Activated CD4-positive, alpha-beta T cell treated with anti-CD3 and anti-CD28 coated beads, Interleukin-2, amount 10 ng/mL, durations not matched to agents 7 days and 5 days (primary cell): ENCODE results near the gene TSPO. TPM values are rescaled to one million over a fixed set of nuclear protein-coding genes. Genes with fewer than 3 reads are reported as not detected.
A peak's percentile ranks its signal among the peaks of the same experiment; 100 is the strongest.
"Not testable (repeated sequence)": the region's sequence is repeated elsewhere in the genome, so short reads cannot be mapped to it uniquely, and the experiment has no call there.

Experiments
- CTCF ChIA-PET: fragments of 350-600 bp; sonication (Branson Sonifier 250); formaldehyde crosslinking; loops from one replicate; lab custom pipeline; 2021; ENCODE audit warnings: antibody characterized with exemption; lab: Charles Lee
- POLR2A ChIA-PET: fragments of 350-600 bp; sonication (Branson Sonifier 250); formaldehyde crosslinking; loops from one replicate; lab custom pipeline; 2021; ENCODE audit warnings: antibody characterized with exemption; lab: Charles Lee
- DNase-seq: peaks from one replicate; pipeline ENCODE4 v3.0.0-alpha.2; 2020
- H3K27ac Mint-ChIP-seq: one replicate; pipeline ENCODE4 v1.8.0; 2021; ENCODE audit warnings: mild to moderate bottlenecking, moderate library complexity, mixed read lengths
- H3K27me3 Mint-ChIP-seq: one replicate; pipeline ENCODE4 v1.8.0; 2021; ENCODE audit warnings: mixed read lengths
- H3K36me3 Mint-ChIP-seq: one replicate; pipeline ENCODE4 v1.8.0; 2021; ENCODE audit warnings: low read depth, mixed read lengths
- H3K4me1 Mint-ChIP-seq: one replicate; pipeline ENCODE4 v1.8.0; 2021; ENCODE audit warnings: mixed read lengths
- H3K4me3 Mint-ChIP-seq: one replicate; pipeline ENCODE4 v1.8.0; 2021; ENCODE audit warnings: mild to moderate bottlenecking, moderate library complexity, mixed read lengths
- H3K9me3 Mint-ChIP-seq: one replicate; pipeline ENCODE4 v1.8.0; 2021; ENCODE audit warnings: mixed read lengths
- total RNA-seq, 2 experiments: library from RNA; stranded (reverse); gene quantifications; one replicate each; pipeline ENCODE4 v1.2.3, GENCODE V29; 2021

The TSPO gene
- total RNA-seq, 2 experiments from 2014 or later, result 90.9 to 122 TPM

DNA sequence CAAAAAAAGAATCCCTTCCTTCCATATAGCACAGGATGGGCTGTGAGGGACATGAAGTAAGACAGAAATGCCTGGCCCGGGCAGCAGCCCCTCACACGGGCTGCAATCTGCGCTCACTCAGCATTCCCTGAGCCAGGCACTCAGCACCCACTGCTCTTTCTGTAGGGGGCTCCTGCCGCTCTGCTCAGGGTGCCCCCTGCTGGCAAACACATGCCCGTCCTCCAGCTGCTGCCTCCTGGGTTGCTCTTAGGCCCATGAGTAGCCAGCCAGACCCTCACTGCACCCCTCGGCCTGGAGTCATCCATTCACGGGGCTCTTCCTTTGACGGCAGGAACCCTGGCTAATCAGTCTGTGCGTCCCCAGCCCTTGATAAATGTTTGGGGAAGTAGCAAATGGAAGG lies 15.1 kb upstream of the TSPO start:
- ChIA-PET CTCF (interaction anchor here (0.6 to 1.4 kb wide), 4 partner anchors 13 to 1338 kb away, joined by 3 read pairs; no protein-coding TSS in a partner anchor), POLR2A (no interaction called here)
- peaks cover 10% of the 10 kb centered on the region for H3K4me1 Mint-ChIP-seq
- H3K36me3 Mint-ChIP-seq, result peaks cover 15% of the 10 kb centered on the region
- peak; percentile 27 for DNase-seq
- no peak overlapping the region for H3K27ac Mint-ChIP-seq
- no peak overlapping the region for H3K4me3 Mint-ChIP-seq
- no peaks in the 10 kb centered on the region for H3K9me3 Mint-ChIP-seq
- no peaks in the 10 kb centered on the region for H3K27me3 Mint-ChIP-seq

DNA sequence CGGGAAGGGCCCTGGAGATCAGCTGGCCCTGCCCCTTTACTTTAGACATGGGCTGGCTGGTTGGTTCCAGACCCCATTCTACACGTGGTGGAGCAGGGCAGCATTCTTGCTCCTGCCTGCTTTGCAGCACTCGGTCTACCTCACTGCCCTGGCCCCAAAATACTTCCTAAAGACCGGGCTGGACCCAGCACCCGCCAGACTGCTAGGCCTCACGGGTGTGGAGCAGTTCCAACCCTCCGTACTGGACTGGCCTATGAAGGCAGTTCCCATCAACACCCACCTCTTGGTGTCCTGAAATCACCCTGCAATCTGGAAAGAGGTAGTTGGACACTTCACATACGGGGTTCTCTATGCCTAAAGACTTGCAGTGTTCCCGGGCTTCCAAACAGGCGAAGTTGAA lies 14.6 kb upstream of the TSPO start:
- no peaks in the 10 kb centered on the region for H3K27me3 Mint-ChIP-seq
- peaks cover 15% of the 10 kb centered on the region for H3K4me1 Mint-ChIP-seq
- H3K4me3 Mint-ChIP-seq, result no peak overlapping the region
- no peak for DNase-seq
- H3K36me3 Mint-ChIP-seq, result peaks cover 14% of the 10 kb centered on the region
- CTCF ChIA-PET, result interaction anchor here (0.6 to 1.4 kb wide), 5 partner anchors 10 to 1339 kb away, joined by 3 read pairs; no protein-coding TSS in a partner anchor
- POLR2A ChIA-PET, result no interaction called here
- H3K27ac Mint-ChIP-seq, result no peak overlapping the region
- no peaks in the 10 kb centered on the region for H3K9me3 Mint-ChIP-seq

DNA sequence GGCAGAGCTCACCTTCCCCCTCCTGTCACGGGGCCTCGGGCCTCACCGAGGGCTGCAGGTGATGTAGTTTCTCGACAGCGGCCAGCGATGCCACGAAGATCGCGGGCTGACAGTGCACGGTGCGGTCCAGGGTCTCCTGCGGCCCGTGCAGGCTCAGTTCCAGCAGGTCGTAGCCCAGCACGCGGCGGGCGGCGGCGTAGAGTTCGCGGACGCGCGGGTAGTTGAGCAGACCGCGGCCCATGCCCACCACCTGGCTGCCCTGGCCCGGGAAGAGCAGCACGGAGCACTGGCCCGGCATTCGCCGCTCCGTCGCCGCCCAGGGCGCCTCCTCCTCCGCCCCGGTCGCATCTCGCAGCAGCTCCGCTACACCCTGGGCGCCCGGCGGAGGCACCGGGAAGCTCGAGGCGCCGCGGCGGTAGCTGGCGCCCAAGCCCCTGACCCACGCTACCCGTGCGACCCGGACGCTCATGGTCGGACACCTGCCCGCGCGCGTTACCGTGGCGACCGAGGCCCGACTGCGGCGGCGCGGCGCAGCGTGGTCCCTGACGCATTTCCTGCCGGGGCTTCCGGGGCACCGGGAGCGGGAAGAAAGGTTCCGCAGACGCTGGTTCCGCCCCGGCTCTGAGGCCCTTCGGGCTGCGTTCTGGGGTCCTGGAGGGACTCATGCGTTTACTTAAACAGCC lies 8.3 kb upstream of the TSPO start, which contains the start of gene MCAT:
MCAT (minus strand) TSS at position 519 of the 683 bp plus-strand sequence; CDS start at position 469, 50 bp downstream.
- no peaks in the 10 kb centered on the region for H3K9me3 Mint-ChIP-seq

DNA sequence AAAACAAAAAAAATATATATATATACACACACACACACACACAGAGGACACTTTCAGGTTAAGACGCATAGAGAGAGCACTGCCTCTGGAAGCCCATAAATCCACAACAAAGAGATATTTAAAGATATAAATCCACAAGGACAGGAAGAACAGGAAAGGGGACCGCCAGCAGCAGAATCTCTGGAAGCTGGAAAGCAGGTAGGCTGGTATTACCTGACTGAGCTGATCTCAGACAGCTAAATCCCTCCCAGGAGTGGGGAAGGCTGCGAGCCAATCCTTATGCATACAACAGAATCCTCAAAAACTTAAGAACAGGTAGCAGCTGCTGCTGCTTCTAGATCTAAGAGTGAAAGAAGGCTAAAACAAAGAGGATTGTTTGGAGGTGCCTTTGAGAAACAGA lies 6.4 kb upstream of the TSPO start:
- Mint-ChIP-seq H3K27me3 (no peaks in the 10 kb centered on the region), H3K4me3 (no peak overlapping the region), H3K9me3 (no peaks in the 10 kb centered on the region), H3K36me3 (peaks cover 9% of the 10 kb centered on the region), H3K27ac (no peak overlapping the region), H3K4me1 (peaks cover 54% of the 10 kb centered on the region)
- DNase-seq, result no peak
- ChIA-PET POLR2A (no interaction called here), CTCF (no interaction called here)

More for the DNA sequence above, 8.3 kb upstream of the TSPO start, which contains the start of gene MCAT:
- Mint-ChIP-seq H3K27me3 (no peaks in the 10 kb centered on the region), H3K4me3 (peak within 1 kb of the TSS; percentile 85), H3K4me1 (peaks cover 46% of the 10 kb centered on the region), H3K27ac (peak within 1 kb of the TSS; percentile 94), H3K36me3 (peaks cover 10% of the 10 kb centered on the region)
- ChIA-PET POLR2A (no interaction called here), CTCF (interaction anchor here (0.6 kb wide), 1 partner anchor 292 kb away, joined by 4 read pairs; no protein-coding TSS in a partner anchor)
- DNase-seq, result peak; percentile 84

DNA sequence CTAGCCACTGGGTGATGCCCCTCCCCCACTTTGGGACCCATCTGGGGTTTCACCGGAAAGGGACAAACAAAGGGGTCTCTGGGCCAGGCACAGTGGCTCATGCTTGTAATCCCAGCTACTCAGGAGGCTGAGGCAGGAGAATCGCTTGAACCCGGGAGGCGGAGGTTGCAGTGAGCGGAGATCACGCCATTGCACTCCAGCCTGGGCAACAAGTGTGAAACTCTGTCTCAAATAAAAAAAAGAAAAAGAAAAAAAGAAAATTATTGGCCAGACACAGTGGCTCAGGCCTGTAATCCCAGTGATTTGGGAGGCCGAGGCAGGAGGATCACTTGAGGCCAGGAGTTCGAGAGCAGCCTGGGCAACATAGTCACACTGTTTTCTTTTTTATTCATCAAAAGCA lies 6.0 kb upstream of the TSPO start:
- peaks cover 54% of the 10 kb centered on the region for H3K4me1 Mint-ChIP-seq
- POLR2A ChIA-PET, H3K27ac Mint-ChIP-seq, DNase-seq, H3K9me3 Mint-ChIP-seq, H3K36me3 Mint-ChIP-seq, H3K27me3 Mint-ChIP-seq, H3K4me3 Mint-ChIP-seq: not testable (repeated sequence)
- CTCF ChIA-PET, result interaction anchor here (0.6 to 2.4 kb wide), 2 partner anchors 42 to 288 kb away, joined by 4 to 8 read pairs; partner anchors contain the start of genes ARFGAP3 and TTLL12

DNA sequence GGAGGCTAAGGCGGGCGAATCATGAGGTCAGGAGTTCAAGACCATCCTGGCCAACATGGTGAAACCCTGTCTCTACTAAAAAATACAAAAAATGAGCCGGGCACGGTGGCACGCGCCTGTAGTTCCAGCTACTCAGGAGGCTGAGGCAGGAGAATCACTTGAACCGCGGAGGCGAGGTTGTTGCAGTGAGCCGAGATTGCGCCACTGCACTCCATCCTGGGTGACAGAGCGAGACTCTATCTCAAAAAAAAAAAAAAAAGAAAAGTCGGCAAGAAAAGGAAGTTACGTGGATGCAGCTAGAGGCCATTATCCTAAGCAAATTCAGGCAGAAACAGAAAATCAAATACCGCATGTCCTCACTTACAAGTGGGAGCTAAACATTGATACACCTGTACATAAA lies 5.0 kb upstream of the TSPO start:
- H3K36me3 Mint-ChIP-seq, H3K27ac Mint-ChIP-seq, H3K27me3 Mint-ChIP-seq, POLR2A ChIA-PET, H3K4me3 Mint-ChIP-seq, H3K9me3 Mint-ChIP-seq, DNase-seq: not testable (repeated sequence)
- CTCF ChIA-PET, result interaction anchor here (2.4 kb wide), 1 partner anchor 41 kb away, joined by 8 read pairs; the partner anchor contains the start of gene TTLL12
- H3K4me1 Mint-ChIP-seq, result peaks cover 51% of the 10 kb centered on the region

DNA sequence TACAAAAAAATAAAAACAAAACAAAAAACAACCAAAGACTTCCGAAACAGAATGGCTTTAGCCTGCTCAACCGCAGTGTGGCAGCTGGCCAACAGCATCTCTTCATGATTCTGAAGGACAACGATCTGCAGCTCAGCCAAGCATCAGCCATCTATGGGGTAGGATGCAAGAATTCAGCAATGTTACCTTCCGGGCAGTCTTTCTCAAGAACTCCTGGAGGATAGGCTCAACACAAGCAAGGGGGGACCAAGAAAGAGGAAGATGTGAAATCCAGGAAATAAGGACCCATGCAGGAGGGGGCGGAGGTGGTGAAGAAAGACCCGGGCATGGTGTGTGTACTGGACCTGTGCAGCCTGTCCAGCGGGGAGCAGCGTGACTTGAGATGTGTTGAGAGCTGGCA lies 3.5 kb upstream of the TSPO start:
- Mint-ChIP-seq H3K9me3 (no peaks in the 10 kb centered on the region), H3K36me3 (peaks cover 2% of the 10 kb centered on the region), H3K27me3 (no peaks in the 10 kb centered on the region), H3K4me1 (peaks cover 47% of the 10 kb centered on the region), H3K27ac (peak overlapping the region; percentile 84), H3K4me3 (peak overlapping the region; percentile 67)
- ChIA-PET POLR2A (no interaction called here), CTCF (interaction anchor here (1.0 kb wide), 1 partner anchor 57 kb away, joined by 3 read pairs; no protein-coding TSS in a partner anchor)
- DNase-seq, result no peak

DNA sequence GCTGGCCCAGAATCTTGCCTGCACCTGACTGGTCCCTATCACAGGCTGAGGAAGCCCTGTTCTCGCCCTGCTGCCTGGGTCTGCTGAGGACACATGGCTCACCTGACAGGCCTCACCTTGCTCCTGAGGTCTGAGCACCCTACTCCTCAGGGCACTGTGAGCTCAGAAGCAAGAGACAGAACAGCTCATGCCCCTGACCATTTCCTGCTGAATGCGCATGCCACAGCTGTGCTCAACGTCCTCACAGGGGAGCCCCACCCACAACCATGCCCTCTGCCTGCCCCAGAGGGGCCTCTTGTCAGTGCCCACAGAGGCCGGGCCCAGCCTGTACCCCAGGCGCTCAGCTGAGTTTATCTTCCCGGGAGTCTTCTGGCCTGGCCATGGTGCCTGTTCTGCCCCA lies 2.8 kb upstream of the TSPO start:
- ChIA-PET CTCF (interaction anchor here (1.2 kb wide), 1 partner anchor 12 kb away, joined by 3 read pairs; no protein-coding TSS in a partner anchor), POLR2A (no interaction called here)
- no peak overlapping the region for H3K4me3 Mint-ChIP-seq
- H3K27ac Mint-ChIP-seq, result peak overlapping the region; percentile 83
- peaks cover 2% of the 10 kb centered on the region for H3K36me3 Mint-ChIP-seq
- peaks cover 47% of the 10 kb centered on the region for H3K4me1 Mint-ChIP-seq
- no peaks in the 10 kb centered on the region for H3K27me3 Mint-ChIP-seq
- no peaks in the 10 kb centered on the region for H3K9me3 Mint-ChIP-seq
- peak; percentile 15 for DNase-seq

DNA sequence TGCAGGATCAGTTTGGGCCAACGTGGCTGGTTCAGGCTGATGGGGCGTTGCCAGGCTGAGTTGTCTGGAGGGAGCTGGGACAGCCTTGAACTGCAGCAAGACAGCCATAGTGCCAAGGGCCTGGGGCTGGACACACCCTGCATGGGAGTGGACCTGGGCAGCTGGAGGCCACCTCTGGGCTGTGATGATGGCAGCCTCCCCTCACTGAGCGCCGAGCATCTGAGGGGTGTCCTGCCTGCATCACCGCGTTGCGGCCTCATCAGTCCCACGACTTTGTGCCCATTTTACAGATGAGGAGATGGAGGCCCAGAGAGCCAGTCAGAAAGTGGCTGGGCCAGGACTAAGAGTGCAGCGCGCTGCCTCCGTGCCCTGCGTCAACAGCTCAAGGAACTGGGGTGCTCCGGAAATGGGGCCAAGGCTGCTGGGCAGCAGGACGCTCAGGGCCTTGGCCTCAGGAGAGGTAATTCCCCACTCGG lies 590 bp upstream of the TSPO start:
- peak overlapping the region; percentile 93 for H3K27ac Mint-ChIP-seq
- H3K4me1 Mint-ChIP-seq, result peaks cover 44% of the 10 kb centered on the region
- POLR2A ChIA-PET, result no interaction called here
- H3K4me3 Mint-ChIP-seq, result peak overlapping the region; percentile 78
- DNase-seq, result no peak
- H3K36me3 Mint-ChIP-seq, result peaks cover 2% of the 10 kb centered on the region
- H3K9me3 Mint-ChIP-seq, result no peaks in the 10 kb centered on the region
- no peaks in the 10 kb centered on the region for H3K27me3 Mint-ChIP-seq
- CTCF ChIA-PET, result interaction anchor here (0.6 to 1.2 kb wide), 2 partner anchors 37 to 135 kb away, joined by 5 to 6 read pairs; partner anchors contain the start of gene TTLL12

DNA sequence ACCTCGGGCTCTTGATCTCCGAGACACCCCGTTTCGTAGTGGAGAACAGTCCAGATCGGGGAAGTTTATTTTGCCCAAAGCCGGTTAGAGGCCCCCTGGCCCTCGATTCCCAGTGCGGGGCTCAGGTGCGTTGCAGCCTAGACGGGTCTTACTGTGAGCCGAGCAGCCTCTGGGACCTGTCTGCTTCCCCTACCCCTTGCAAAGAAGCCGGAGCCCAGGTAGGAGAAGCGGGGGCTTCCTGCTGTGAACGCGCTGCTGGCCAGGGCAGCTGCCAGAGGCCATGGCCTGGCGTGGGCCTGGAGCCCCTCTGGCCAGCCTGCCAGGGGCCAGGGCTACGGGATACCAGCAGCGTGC lies 621 bp downstream of the TSPO start:
- no peaks in the 10 kb centered on the region for H3K9me3 Mint-ChIP-seq
- H3K36me3 Mint-ChIP-seq, result peaks cover 2% of the 10 kb centered on the region
- peaks cover 44% of the 10 kb centered on the region for H3K4me1 Mint-ChIP-seq
- peak overlapping the region; percentile 85 for H3K4me3 Mint-ChIP-seq
- POLR2A ChIA-PET, result no interaction called here
- peak overlapping the region; percentile 90 for H3K27ac Mint-ChIP-seq
- DNase-seq, result no peak
- CTCF ChIA-PET, result no interaction called here
- H3K27me3 Mint-ChIP-seq, result no peaks in the 10 kb centered on the region

DNA sequence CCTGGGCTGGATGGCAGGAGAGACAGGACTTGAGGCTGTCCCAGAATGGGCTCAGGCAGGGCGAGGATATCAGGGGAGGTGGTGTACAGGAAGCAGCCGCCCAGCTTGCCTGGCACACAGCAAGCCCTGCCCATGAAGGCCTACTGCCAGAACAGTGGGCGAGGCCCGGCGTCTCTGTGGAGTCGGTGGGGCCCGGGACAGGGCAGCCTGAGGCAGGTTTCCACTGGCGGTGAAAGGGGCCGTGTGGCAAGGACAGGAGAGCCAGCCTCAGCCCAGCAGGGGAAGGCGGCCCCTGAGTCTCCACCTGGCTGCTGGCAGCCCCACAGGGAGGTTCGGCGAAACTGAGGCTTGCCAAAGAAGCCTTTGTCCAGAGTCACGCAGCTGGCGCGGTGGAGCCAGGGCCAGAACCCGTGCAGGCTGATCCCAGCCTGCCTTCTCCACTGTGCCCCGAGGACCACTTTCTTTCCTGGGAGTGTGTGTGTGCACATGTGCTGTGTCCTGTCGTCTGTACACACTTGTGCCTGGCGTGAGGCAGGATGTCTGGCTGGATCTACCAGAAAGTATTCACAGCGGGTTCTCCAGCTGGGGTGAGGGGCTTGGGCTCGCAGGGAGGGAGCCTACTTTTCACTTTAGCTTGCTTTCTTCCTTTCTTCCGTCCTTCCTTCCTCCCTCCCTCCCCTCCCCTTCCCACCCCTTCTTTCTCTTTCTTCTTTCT lies 1.2 kb downstream of the TSPO start:
- Mint-ChIP-seq H3K36me3 (no peaks in the 10 kb centered on the region), H3K4me3 (peak overlapping the region; percentile 85), H3K27ac (peak overlapping the region; percentile 90), H3K27me3 (no peaks in the 10 kb centered on the region), H3K9me3 (no peaks in the 10 kb centered on the region), H3K4me1 (peaks cover 40% of the 10 kb centered on the region)
- ChIA-PET CTCF (no interaction called here), POLR2A (no interaction called here)
- DNase-seq, result peak; percentile 71

DNA sequence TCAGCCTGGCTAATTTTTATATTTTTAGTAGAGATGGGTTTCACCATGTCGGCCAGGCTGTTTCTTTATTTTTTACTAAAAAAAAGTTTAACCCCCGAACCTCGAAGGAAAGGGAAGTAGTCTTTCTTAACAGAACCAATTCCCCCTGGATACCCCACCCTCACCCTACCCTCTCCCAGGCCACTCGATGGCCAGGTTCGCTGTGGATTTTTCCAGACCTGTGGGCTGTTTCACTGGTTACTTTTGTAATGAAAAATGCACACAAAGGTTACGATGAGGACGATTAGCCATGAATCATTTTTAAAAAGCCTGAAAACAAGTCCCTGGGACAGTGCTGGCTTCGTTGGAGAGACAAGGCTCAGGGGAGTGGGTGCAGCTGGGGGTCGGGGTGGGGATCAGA lies 2.5 kb downstream of the TSPO start:
- CTCF ChIA-PET, result no interaction called here
- Mint-ChIP-seq H3K27ac (no peak overlapping the region), H3K4me3 (no peak overlapping the region), H3K9me3 (no peaks in the 10 kb centered on the region), H3K4me1 (peaks cover 28% of the 10 kb centered on the region), H3K36me3 (no peaks in the 10 kb centered on the region), H3K27me3 (no peaks in the 10 kb centered on the region)
- DNase-seq, result no peak
- POLR2A ChIA-PET, result no interaction called here
